ENCODE measurements around the gene CRYGC.
"Not testable (repeated sequence)": the region's sequence is repeated elsewhere in the genome, so short reads cannot be mapped to it uniquely, and the experiment has no call there.

CRYGC gene

GRCh38 chr2:208122248-208122647 lies 7.4 kb downstream of the CRYGC start:
- no peak overlapping the region for H3K27ac ChIP-seq
- TF ChIP-seq ZFX (IDR thresholded peaks at IDR 0.05): no peak
- no peak for TF ChIP-seq CTCF (conservative IDR thresholded peaks at IDR 0.05)

- H3K27ac ChIP-seq: no peak overlapping the region
- TF ChIP-seq CTCF (conservative IDR thresholded peaks at IDR 0.05): no peak
- TF ChIP-seq ZFX (IDR thresholded peaks at IDR 0.05): no peak
Measured at GRCh38 chr2:208118918-208119317, 10.7 kb downstream of the CRYGC start.

DNA sequence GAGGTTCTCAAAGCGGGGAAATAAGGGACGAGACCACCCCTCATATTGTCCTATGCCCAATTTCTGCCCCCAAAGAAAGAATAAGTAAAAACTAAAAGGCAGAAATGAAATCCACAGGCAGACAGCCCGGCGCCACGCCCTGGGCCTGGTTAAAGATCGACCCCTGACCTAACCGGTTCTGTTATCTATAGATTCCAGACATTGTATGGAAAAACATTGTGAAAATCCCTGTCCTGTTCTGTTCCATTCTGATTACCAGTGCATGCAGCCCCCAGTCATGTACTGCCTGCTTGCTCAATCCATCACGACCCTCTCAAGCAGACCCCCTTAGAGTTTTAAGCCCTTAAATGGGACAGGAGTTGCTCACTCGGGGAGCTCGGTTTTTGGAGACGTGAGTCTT lies 12.2 kb downstream of the CRYGC start:
- H3K27ac ChIP-seq: not testable (repeated sequence)

GRCh38 chr2:208112969-208113368 lies 16.7 kb downstream of the CRYGC start:
- no peak for TF ChIP-seq CTCF (conservative IDR thresholded peaks at IDR 0.05)
- no peak for TF ChIP-seq ZFX (IDR thresholded peaks at IDR 0.05)
- H3K27ac ChIP-seq: peak overlapping the region; percentile 50

DNA sequence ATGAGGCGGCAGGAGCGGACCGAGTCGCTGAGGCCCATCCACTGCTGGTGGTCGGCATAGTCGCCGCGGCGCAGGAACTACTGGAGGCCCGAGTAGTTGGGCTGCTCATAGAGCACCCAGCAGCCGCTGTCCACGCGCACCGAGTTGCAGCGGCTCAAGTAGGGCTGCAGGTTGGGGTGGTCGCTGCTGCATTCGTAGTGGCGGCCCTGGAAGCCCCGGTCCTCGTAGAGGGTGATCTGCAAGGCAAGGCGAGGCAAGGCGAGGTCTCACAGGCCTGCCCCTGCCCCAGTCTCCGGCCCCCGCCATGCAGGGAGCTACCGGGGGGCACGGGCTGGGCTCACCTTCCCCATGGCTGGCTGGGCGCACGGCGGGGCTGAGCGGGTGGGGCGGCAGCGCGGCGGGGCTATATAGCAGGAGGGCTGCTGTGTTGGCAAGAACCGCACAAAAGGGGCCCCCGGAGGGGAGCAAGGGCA lies 17.3 kb downstream of the CRYGC start:
- H3K27ac ChIP-seq: peak overlapping the region; percentile 50

GRCh38 chr2:208103616-208104015 lies 26.0 kb downstream of the CRYGC start:
- no peak overlapping the region for H3K27ac ChIP-seq
- TF ChIP-seq ZFX (IDR thresholded peaks at IDR 0.05): no peak
- no peak for TF ChIP-seq CTCF (conservative IDR thresholded peaks at IDR 0.05)

GRCh38 chr2:208101716-208102631 lies 27.7 kb downstream of the CRYGC start:
- TF ChIP-seq ZFX (IDR thresholded peaks at IDR 0.05) (no peak), CTCF (conservative IDR thresholded peaks at IDR 0.05) (peak; percentile 69)
- no peak overlapping the region for H3K27ac ChIP-seq

- TF ChIP-seq ZFX (IDR thresholded peaks at IDR 0.05) (no peak), CTCF (conservative IDR thresholded peaks at IDR 0.05) (no peak)
- H3K27ac ChIP-seq: no peak overlapping the region
Measured at GRCh38 chr2:208099682-208100470, 29.8 kb downstream of the CRYGC start.

GRCh38 chr2:208098701-208099100 lies 30.9 kb downstream of the CRYGC start:
- H3K27ac ChIP-seq: not testable (repeated sequence)

All from C4-2B (cell line).